WTC11 (cell line): ENCODE results near the gene USH2A. TPM values are rescaled to one million over a fixed set of nuclear protein-coding genes. Genes with fewer than 3 reads are reported as not detected.

ENCODE experiments used
- ATAC-seq: fragments of 200-7000 bp; cut with Tn5 transposase; 2 replicates; pipeline ENCODE4 v1.10.0; 2021; ENCODE audit warnings: mild to moderate bottlenecking, moderate library complexity
- CTCF ChIA-PET: fragments of 300-600 bp; sonication (Branson Sonifier 250); formaldehyde crosslinking; loops from one replicate; lab custom pipeline; 2021; ENCODE audit warnings: antibody characterized with exemption; lab: Charles Lee
- POLR2A ChIA-PET: fragments of 350-600 bp; sonication (Branson Sonifier 250); formaldehyde crosslinking; loops from one replicate; lab custom pipeline; 2021; ENCODE audit warnings: antibody characterized with exemption; lab: Charles Lee
- DNase-seq: peaks from one replicate; pipeline ENCODE4 v3.0.0; 2021; ENCODE audit warnings: low spot score
- H3K27ac Mint-ChIP-seq: 2 replicates; pipeline ENCODE4 v1.8.0; 2021; ENCODE audit warnings: mixed read lengths
- H3K27me3 Mint-ChIP-seq: 2 replicates; pipeline ENCODE4 v1.8.0; 2021; ENCODE audit warnings: low read depth, mild to moderate bottlenecking, moderate library complexity, mixed read lengths
- H3K36me3 Mint-ChIP-seq: 2 replicates; pipeline ENCODE4 v1.8.0; 2021; ENCODE audit warnings: mixed read lengths
- H3K4me1 Mint-ChIP-seq: 2 replicates; pipeline ENCODE4 v1.8.0; 2022; ENCODE audit warnings: mixed read lengths
- H3K4me3 Mint-ChIP-seq: 2 replicates; pipeline ENCODE4 v1.8.0; 2021; ENCODE audit warnings: mild to moderate bottlenecking, moderate library complexity, mixed read lengths
- H3K9me3 Mint-ChIP-seq: 2 replicates; pipeline ENCODE4 v1.8.0; 2021; ENCODE audit warnings: mixed read lengths
- AR ChIP-seq: fragments of 250-450 bp; sonication (Bioruptor Pico); IDR thresholded peaks from 2 replicates; pipeline ENCODE4 v1.9.0; 2021; ENCODE audit warnings: mild to moderate bottlenecking
- ATF6 ChIP-seq: sonication (generic); formaldehyde crosslinking; IDR thresholded peaks from 2 replicates; pipeline ENCODE4 v1.8.1; 2023; ENCODE audit warnings: mild to moderate bottlenecking, missing genetic modification reagents
- CREB1 ChIP-seq: sonication (generic); formaldehyde crosslinking; IDR thresholded peaks from 2 replicates; pipeline ENCODE4 v1.8.0; 2023; ENCODE audit warnings: mild to moderate bottlenecking, missing genetic modification reagents
- E2F4 ChIP-seq: sonication (generic); formaldehyde crosslinking; IDR thresholded peaks from 2 replicates; pipeline ENCODE4 v1.8.1; 2022; ENCODE audit warnings: low read depth, mild to moderate bottlenecking, moderate library complexity, missing genetic modification reagents, borderline replicate concordance
- FOXP1 ChIP-seq: sonication (generic); formaldehyde crosslinking; IDR thresholded peaks from 2 replicates; pipeline ENCODE4 v1.8.0; 2022; ENCODE audit warnings: missing genetic modification reagents, mild to moderate bottlenecking, moderate library complexity, borderline replicate concordance
- GTF2I ChIP-seq: fragments of 250-450 bp; sonication (Bioruptor Pico); conservative IDR thresholded peaks from 2 replicates; pipeline ENCODE4 v1.4.0; 2021; ENCODE audit warnings: mild to moderate bottlenecking
- KAT7 ChIP-seq: sonication (generic); formaldehyde crosslinking; IDR thresholded peaks from 2 replicates; pipeline ENCODE4 v1.8.1; 2023; ENCODE audit warnings: missing genetic modification reagents, mild to moderate bottlenecking, borderline replicate concordance
- MXD4 ChIP-seq: fragments of 250-450 bp; sonication (Bioruptor Pico); IDR thresholded peaks from 2 replicates; pipeline ENCODE4 v1.8.0; 2021; ENCODE audit warnings: mild to moderate bottlenecking, moderate library complexity, borderline replicate concordance
- NFYB ChIP-seq: sonication (generic); formaldehyde crosslinking; conservative IDR thresholded peaks from 2 replicates; pipeline ENCODE4 v1.8.0; 2022; ENCODE audit warnings: low read depth, missing genetic modification reagents
- NR2C2 ChIP-seq: sonication (generic); formaldehyde crosslinking; IDR thresholded peaks from 2 replicates; pipeline ENCODE4 v1.8.0; 2022; ENCODE audit warnings: mild to moderate bottlenecking, missing genetic modification reagents
- RELA ChIP-seq: sonication (generic); formaldehyde crosslinking; IDR thresholded peaks from 2 replicates; pipeline ENCODE4 v1.8.1; 2022; ENCODE audit warnings: missing genetic modification reagents, mild to moderate bottlenecking, borderline replicate concordance
- STAT6 ChIP-seq: sonication (generic); formaldehyde crosslinking; conservative IDR thresholded peaks from 2 replicates; pipeline ENCODE4 v1.8.1; 2023; ENCODE audit warnings: mild to moderate bottlenecking, low read depth, missing genetic modification reagents, moderate library complexity
- TCF7 ChIP-seq: sonication (generic); formaldehyde crosslinking; IDR thresholded peaks from 2 replicates; pipeline ENCODE4 v1.8.0; 2022; ENCODE audit warnings: mild to moderate bottlenecking, low read depth, missing genetic modification reagents, moderate library complexity
- TEAD4 ChIP-seq: sonication (generic); formaldehyde crosslinking; IDR thresholded peaks from 2 replicates; pipeline ENCODE4 v1.8.0; 2022; ENCODE audit warnings: mild to moderate bottlenecking, missing genetic modification reagents
- ZBTB21 ChIP-seq: sonication (generic); formaldehyde crosslinking; IDR thresholded peaks from 2 replicates; pipeline ENCODE4 v1.8.1; 2023; ENCODE audit warnings: mild to moderate bottlenecking, missing genetic modification reagents, borderline replicate concordance
- ZNF219 ChIP-seq: sonication (generic); formaldehyde crosslinking; IDR thresholded peaks from 2 replicates; pipeline ENCODE4 v1.8.0; 2023; ENCODE audit warnings: missing genetic modification reagents, mild to moderate bottlenecking, borderline replicate concordance
- ZNF263 ChIP-seq: sonication (generic); formaldehyde crosslinking; IDR thresholded peaks from 2 replicates; pipeline ENCODE4 v1.8.1; 2022; ENCODE audit warnings: low read depth, mild to moderate bottlenecking, moderate library complexity, missing genetic modification reagents
- ZNF396 ChIP-seq: fragments of 250-450 bp; sonication (Bioruptor Pico); IDR thresholded peaks from 2 replicates; pipeline ENCODE4 v1.8.0; 2021; ENCODE audit warnings: mild to moderate bottlenecking, moderate library complexity, borderline replicate concordance
- ZNF423 ChIP-seq: fragments of 250-450 bp; sonication (Bioruptor Pico); IDR thresholded peaks from 2 replicates; pipeline ENCODE4 v2.1.2; 2022; ENCODE audit warnings: mild to moderate bottlenecking, moderate library complexity
- ZNF671 ChIP-seq: fragments of 250-450 bp; sonication (Bioruptor Pico); IDR thresholded peaks from 2 replicates; pipeline ENCODE4 v1.8.0; 2021; ENCODE audit warnings: mild to moderate bottlenecking
- total RNA-seq: library from RNA; stranded (reverse); gene quantifications from 3 replicates; pipeline ENCODE4 v1.2.3, GENCODE V29; 2021
- TF ChIP-seq, protein P1 (sequence below): sonication (generic); formaldehyde crosslinking; IDR thresholded peaks from 2 replicates; pipeline ENCODE4 v1.8.0; 2022; ENCODE audit warnings: missing genetic modification reagents
- TF ChIP-seq, protein P2 (sequence below): sonication (generic); formaldehyde crosslinking; IDR thresholded peaks from 2 replicates; pipeline ENCODE4 v1.8.0; 2022; ENCODE audit warnings: mild to moderate bottlenecking, missing genetic modification reagents

USH2A gene
- total RNA-seq, 1 experiment from 2014 or later, result 0.37 TPM

GRCh38 chr1:215860833-215861232 is 562.4 kb downstream of the USH2A start:
- no peaks in the 10 kb centered on the region for H3K4me1 Mint-ChIP-seq
- TF ChIP-seq STAT6 (CRISPR knock-in tag) (no peak), FOXP1 (CRISPR knock-in tag) (no peak), MXD4 (no peak), ZBTB21 (CRISPR knock-in tag) (no peak), RELA (CRISPR knock-in tag) (no peak), ZNF219 (no peak), CREB1 (no peak), NFYB (CRISPR knock-in tag) (no peak), GTF2I (CRISPR knock-in tag) (no peak), TEAD4 (CRISPR knock-in tag) (no peak), TCF7 (no peak), ZNF396 (CRISPR knock-in tag) (no peak), NR2C2 (CRISPR knock-in tag) (no peak)
- TF ChIP-seq, protein P1, sequence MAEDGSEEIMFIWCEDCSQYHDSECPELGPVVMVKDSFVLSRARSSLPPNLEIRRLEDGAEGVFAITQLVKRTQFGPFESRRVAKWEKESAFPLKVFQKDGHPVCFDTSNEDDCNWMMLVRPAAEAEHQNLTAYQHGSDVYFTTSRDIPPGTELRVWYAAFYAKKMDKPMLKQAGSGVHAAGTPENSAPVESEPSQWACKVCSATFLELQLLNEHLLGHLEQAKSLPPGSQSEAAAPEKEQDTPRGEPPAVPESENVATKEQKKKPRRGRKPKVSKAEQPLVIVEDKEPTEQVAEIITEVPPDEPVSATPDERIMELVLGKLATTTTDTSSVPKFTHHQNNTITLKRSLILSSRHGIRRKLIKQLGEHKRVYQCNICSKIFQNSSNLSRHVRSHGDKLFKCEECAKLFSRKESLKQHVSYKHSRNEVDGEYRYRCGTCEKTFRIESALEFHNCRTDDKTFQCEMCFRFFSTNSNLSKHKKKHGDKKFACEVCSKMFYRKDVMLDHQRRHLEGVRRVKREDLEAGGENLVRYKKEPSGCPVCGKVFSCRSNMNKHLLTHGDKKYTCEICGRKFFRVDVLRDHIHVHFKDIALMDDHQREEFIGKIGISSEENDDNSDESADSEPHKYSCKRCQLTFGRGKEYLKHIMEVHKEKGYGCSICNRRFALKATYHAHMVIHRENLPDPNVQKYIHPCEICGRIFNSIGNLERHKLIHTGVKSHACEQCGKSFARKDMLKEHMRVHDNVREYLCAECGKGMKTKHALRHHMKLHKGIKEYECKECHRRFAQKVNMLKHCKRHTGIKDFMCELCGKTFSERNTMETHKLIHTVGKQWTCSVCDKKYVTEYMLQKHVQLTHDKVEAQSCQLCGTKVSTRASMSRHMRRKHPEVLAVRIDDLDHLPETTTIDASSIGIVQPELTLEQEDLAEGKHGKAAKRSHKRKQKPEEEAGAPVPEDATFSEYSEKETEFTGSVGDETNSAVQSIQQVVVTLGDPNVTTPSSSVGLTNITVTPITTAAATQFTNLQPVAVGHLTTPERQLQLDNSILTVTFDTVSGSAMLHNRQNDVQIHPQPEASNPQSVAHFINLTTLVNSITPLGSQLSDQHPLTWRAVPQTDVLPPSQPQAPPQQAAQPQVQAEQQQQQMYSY (CRISPR knock-in tag), result no peak
- TF ChIP-seq, all 79 proteins: peak for 0
- ChIA-PET POLR2A (no interaction called here), CTCF (interaction anchor here (1.4 kb wide), 1 partner anchor 151 kb away, joined by 3 read pairs; no protein-coding TSS in a partner anchor)
- no peak overlapping the region for H3K27ac Mint-ChIP-seq
- H3K27me3 Mint-ChIP-seq, result 0 out of 2 replicates have a peak, but pooled peaks cover 2% of the 10 kb centered on the region
- no peak overlapping the region for H3K4me3 Mint-ChIP-seq
- peaks cover 23% of the 10 kb centered on the region for H3K9me3 Mint-ChIP-seq
- peaks cover 7% of the 10 kb centered on the region for H3K36me3 Mint-ChIP-seq
- no peak for ATAC-seq
- DNase-seq, result no peak

GRCh38 chr1:215857317-215857716 is 565.9 kb downstream of the USH2A start:
- no peaks in the 10 kb centered on the region for H3K4me1 Mint-ChIP-seq
- ATAC-seq (no peak), DNase-seq (no peak)
- peaks cover 39% of the 10 kb centered on the region for H3K36me3 Mint-ChIP-seq
- peaks cover 4% of the 10 kb centered on the region; the same call in 1 of the 2 replicates for H3K27me3 Mint-ChIP-seq
- no peak overlapping the region for H3K27ac Mint-ChIP-seq
- peaks cover 56% of the 10 kb centered on the region for H3K9me3 Mint-ChIP-seq
- ChIA-PET CTCF (no interaction called here), POLR2A (no interaction called here)
- H3K4me3 Mint-ChIP-seq, result no peak overlapping the region
- TF ChIP-seq, protein P2, sequence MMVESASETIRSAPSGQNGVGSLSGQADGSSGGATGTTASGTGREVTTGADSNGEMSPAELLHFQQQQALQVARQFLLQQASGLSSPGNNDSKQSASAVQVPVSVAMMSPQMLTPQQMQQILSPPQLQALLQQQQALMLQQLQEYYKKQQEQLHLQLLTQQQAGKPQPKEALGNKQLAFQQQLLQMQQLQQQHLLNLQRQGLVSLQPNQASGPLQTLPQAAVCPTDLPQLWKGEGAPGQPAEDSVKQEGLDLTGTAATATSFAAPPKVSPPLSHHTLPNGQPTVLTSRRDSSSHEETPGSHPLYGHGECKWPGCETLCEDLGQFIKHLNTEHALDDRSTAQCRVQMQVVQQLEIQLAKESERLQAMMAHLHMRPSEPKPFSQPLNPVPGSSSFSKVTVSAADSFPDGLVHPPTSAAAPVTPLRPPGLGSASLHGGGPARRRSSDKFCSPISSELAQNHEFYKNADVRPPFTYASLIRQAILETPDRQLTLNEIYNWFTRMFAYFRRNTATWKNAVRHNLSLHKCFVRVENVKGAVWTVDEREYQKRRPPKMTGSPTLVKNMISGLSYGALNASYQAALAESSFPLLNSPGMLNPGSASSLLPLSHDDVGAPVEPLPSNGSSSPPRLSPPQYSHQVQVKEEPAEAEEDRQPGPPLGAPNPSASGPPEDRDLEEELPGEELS (CRISPR knock-in tag), result no peak
- TF ChIP-seq ZNF423 (no peak), RELA (CRISPR knock-in tag) (no peak), ATF6 (CRISPR knock-in tag) (no peak), KAT7 (no peak), E2F4 (CRISPR knock-in tag) (no peak), AR (CRISPR knock-in tag) (no peak), ZNF671 (no peak), ZNF263 (CRISPR knock-in tag) (no peak)
